ENCODE results near the gene KRTAP10-6. TPM values are rescaled to one million over a fixed set of nuclear protein-coding genes. Genes with fewer than 3 reads are reported as not detected.
"Not testable (repeated sequence)": the region's sequence is repeated elsewhere in the genome, so short reads cannot be mapped to it uniquely, and the experiment has no call there.

Gene KRTAP10-6
- total RNA-seq, 3 donors from 2014 or later = not detected

DNA sequence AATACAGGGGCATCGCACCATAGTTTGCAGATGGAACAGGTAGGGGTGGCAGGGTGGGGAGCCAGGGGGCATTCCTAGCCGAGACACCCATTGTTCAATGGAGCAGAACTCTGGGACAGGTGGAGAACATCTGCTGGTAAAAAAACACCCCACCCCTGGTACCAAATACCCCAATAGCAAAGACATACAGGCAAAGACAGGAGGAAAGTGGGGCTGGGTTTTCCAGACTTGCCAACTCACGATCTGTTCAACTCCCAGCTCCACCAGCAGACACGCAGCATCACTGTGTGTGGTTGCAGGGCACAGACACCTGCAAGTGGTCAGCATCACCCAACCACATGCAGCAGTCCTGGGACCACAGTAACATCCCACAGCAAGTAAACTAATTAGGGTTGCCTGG, 19.2 kb upstream of the KRTAP10-6 start:
- intact Hi-C loops (cut with DNase I, micrococcal nuclease) = no loop called here
- H3K4me1 ChIP-seq (ENCODE audit: low read depth) = no peaks in the 10 kb centered on the region
- no peak overlapping the region for H3K4me3 ChIP-seq
- ATAC-seq (no peak), DNase-seq (no peak)
- TF ChIP-seq, protein P1, sequence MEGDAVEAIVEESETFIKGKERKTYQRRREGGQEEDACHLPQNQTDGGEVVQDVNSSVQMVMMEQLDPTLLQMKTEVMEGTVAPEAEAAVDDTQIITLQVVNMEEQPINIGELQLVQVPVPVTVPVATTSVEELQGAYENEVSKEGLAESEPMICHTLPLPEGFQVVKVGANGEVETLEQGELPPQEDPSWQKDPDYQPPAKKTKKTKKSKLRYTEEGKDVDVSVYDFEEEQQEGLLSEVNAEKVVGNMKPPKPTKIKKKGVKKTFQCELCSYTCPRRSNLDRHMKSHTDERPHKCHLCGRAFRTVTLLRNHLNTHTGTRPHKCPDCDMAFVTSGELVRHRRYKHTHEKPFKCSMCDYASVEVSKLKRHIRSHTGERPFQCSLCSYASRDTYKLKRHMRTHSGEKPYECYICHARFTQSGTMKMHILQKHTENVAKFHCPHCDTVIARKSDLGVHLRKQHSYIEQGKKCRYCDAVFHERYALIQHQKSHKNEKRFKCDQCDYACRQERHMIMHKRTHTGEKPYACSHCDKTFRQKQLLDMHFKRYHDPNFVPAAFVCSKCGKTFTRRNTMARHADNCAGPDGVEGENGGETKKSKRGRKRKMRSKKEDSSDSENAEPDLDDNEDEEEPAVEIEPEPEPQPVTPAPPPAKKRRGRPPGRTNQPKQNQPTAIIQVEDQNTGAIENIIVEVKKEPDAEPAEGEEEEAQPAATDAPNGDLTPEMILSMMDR (IDR thresholded peaks at IDR 0.05) = no peak
- no peaks in the 10 kb centered on the region for H3K36me3 ChIP-seq (ENCODE audit: low read depth)
- peaks cover 13% of the 10 kb centered on the region for H3K9me3 ChIP-seq

- intact Hi-C loops (cut with DNase I, micrococcal nuclease) = not testable (repeated sequence)
Observed at GRCh38 chr21:44610157-44610843, 18.0 kb upstream of the KRTAP10-6 start.

GRCh38 chr21:44609193-44609592, 16.9 kb upstream of the KRTAP10-6 start:
- no peak for DNase-seq
- no peaks in the 10 kb centered on the region for H3K4me1 ChIP-seq (ENCODE audit: low read depth)
- TF ChIP-seq, protein P1 (IDR thresholded peaks at IDR 0.05) = no peak
- no peak overlapping the region for H3K4me3 ChIP-seq
- ATAC-seq = no peak
- intact Hi-C loops (cut with DNase I, micrococcal nuclease) = no loop called here
- no peaks in the 10 kb centered on the region for H3K36me3 ChIP-seq (ENCODE audit: low read depth)
- H3K9me3 ChIP-seq = peaks cover 13% of the 10 kb centered on the region

More at GRCh38 chr21:44610157-44610843, 18.0 kb upstream of the KRTAP10-6 start:
- not testable (repeated sequence) for H3K4me3 ChIP-seq; ATAC-seq; H3K4me1 ChIP-seq (ENCODE audit: low read depth); H3K36me3 ChIP-seq (ENCODE audit: low read depth); DNase-seq
- H3K9me3 ChIP-seq = peaks cover 13% of the 10 kb centered on the region

GRCh38 chr21:44606495-44606894, 14.2 kb upstream of the KRTAP10-6 start:
- no peak for DNase-seq
- Histone ChIP-seq H3K4me3 (no peak overlapping the region), H3K9me3 (peaks cover 11% of the 10 kb centered on the region), H3K36me3 (ENCODE audit: low read depth) (no peaks in the 10 kb centered on the region), H3K4me1 (ENCODE audit: low read depth) (no peaks in the 10 kb centered on the region)
- ATAC-seq = no peak
- TF ChIP-seq, protein P1 (IDR thresholded peaks at IDR 0.05) = no peak
- intact Hi-C loops (cut with DNase I, micrococcal nuclease) = no loop called here

GRCh38 chr21:44603911-44604310, 11.6 kb upstream of the KRTAP10-6 start:
- H3K4me3 ChIP-seq = no peak overlapping the region
- no peaks in the 10 kb centered on the region for H3K9me3 ChIP-seq
- DNase-seq = no peak
- no peaks in the 10 kb centered on the region for H3K36me3 ChIP-seq (ENCODE audit: low read depth)
- TF ChIP-seq, protein P1 (IDR thresholded peaks at IDR 0.05) = no peak
- H3K4me1 ChIP-seq (ENCODE audit: low read depth) = no peaks in the 10 kb centered on the region
- ATAC-seq = no peak
- intact Hi-C loops (cut with DNase I, micrococcal nuclease) = no loop called here

DNA sequence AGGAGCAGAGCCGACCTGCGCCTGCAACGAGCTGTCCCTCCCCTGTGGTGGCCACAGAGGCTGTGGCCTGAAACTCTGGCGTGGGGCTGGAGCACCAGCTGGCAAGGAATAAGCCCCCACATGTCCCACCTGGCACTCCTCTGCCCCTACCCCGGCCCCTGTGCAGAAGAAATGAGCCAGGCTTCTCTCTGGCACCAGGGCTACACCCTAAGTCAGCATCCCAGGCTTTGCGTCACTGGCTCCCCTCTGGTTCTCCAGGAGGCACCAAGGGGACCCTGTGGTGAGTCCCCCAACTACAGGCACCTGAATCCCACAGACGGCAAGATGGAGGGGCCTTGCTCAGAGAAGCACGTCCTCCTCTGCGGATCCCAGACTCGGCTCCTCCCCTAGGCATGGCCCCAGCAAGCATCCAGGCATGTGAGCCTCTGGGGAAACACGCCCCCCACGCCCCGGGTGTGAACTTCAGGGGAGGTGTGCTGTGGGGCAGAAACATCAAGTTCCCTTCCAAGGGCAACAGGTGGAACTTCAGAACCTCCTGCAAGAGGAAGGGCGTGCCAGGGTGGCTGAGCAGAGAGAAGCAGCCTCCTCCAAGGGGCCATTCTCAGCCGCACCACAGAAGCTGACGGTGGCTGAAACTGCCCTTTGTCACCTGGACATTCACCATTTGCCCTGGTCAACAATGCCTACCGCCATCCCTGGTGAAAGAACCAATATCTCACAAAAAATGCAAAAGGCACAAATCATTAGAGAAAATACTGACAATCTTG, 11.0 kb upstream of the KRTAP10-6 start:
- DNase-seq (no peak), ATAC-seq (no peak)
- Histone ChIP-seq H3K36me3 (ENCODE audit: low read depth) (no peaks in the 10 kb centered on the region), H3K4me3 (no peak overlapping the region), H3K9me3 (no peaks in the 10 kb centered on the region), H3K4me1 (ENCODE audit: low read depth) (no peaks in the 10 kb centered on the region)
- intact Hi-C loops (cut with DNase I, micrococcal nuclease) = no loop called here
- TF ChIP-seq, protein P1 (IDR thresholded peaks at IDR 0.05) = no peak

Data from mucosa of descending colon (tissue), 3 donors.